Body of pancreas (tissue), 4 donors: ENCODE data around the gene ANKS3.

Source experiments
- CTCF ChIP-seq, 7 experiments: fragments of 450-650 bp in 4 of 7; fragments of 200-600 bp in 3 of 7; sonication (generic) in 3 of 7; IDR thresholded peaks; one replicate each; pipeline ENCODE4 v1.5.1; 2016 to 2019; ENCODE audit warnings: antibody characterized with exemption in 7 of 7
- POLR2A ChIP-seq, 3 donors: fragments of 450-650 bp; IDR thresholded peaks; one replicate each; pipeline ENCODE4 v1.6.1; 2016; ENCODE audit warnings: antibody characterized with exemption in 3 of 3, mild to moderate bottlenecking in 2 of 3

- TF ChIP-seq CTCF (IDR thresholded peaks at IDR 0.05) = no peak
- no peak for TF ChIP-seq POLR2A (IDR thresholded peaks at IDR 0.05)
Observed at GRCh38 chr16:4750896-4751295, 16.8 kb upstream of the ANKS3 start.
